NCI-H446 (cell line): ENCODE measurements around the gene ANXA4.
"Not testable (repeated sequence)": the region's sequence is repeated elsewhere in the genome, so short reads cannot be mapped to it uniquely, and the experiment has no call there.

Source experiments
- DNase-seq, 2 experiments: peaks; one replicate each; lab custom pipeline; 2025; lab: John Stamatoyannopoulos, UW

ANXA4 gene

GRCh38 chr2:69807821-69808540, 66.0 kb downstream of the ANXA4 start:
- peak; percentile 61 to 79 for DNase-seq

DNA sequence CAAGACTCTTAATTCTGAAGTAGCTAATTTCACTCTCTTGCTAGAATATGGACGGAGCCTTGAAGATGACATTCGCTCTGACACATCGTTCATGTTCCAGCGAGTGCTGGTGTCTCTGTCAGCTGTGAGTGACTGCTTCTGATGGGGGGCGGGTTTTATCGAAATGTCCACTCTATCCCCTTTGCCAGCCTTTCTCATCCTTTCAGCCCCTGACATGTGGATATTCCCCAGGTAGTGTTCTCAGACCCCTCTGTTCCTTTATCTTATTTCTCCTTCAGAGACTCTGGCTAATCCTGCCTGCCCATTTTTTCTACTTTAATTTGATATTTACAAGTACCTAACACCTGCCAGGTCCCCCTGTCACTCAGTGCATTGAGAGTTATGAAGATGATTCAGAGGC, 68.6 kb downstream of the ANXA4 start:
- DNase-seq = no peak

DNA sequence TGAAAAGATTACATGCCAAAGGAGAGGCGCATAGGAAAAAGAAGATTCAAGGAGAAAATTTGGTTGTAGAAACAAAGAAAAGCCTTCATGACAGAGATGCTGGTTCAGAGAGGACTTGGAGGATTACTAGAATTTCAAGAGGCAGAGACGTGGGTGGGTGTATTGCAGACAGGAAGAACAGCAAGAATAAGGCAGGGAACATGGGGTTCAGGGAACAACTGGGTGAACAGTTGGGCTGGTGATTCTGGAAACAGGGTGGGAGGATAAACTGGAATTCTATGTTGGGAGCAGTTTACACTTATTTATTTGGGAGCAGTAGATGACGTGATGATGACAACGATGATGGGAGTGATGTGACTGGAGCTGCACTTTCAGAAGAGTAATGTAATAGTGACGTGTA, 69.1 kb downstream of the ANXA4 start:
- no peak for DNase-seq

GRCh38 chr2:69811591-69811990, 69.7 kb downstream of the ANXA4 start:
- no peak for DNase-seq

DNA sequence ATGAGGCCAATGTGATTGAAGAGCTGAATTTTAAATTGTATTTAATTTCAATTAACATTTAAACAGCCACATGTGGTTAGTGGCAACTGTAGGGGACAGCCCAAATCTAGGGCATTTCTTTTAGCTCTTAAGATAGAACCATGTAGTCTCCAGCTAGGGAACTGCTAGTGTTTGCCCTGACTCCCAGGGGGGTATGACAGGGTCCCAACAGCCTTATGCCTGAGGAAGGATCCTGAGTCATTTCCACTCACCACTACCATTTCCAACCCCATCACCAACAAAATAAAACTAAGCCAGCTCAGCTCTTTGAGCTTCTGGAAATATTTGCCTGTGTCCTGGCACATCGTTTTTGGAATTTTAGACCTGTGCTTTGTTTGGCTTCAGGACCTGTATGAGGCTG, 73.8 kb downstream of the ANXA4 start:
- no peak for DNase-seq

- DNase-seq = peak; percentile 68 to 88
Measured at GRCh38 chr2:69816923-69817542, 75.1 kb downstream of the ANXA4 start.

GRCh38 chr2:69817729-69818501, 76.0 kb downstream of the ANXA4 start:
- peak; percentile 15 to 38 for DNase-seq

GRCh38 chr2:69827796-69828540, 86.0 kb downstream of the ANXA4 start:
- DNase-seq = no peak

DNA sequence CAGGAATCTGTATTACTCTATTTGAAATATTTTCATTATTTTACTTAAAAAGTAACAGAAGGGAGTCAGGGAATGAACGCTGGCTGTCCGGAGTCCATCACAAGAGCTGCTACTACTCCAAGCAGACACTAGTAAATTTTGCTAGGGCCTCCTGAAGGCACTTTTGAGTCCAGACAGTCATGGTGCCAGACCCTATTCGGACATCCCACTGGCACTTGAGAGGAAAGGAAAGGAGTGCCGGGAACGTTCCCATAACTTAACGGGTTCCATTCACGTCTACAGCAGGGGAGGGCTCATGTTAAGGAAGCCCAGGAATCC, 87.0 kb downstream of the ANXA4 start:
- no peak for DNase-seq

GRCh38 chr2:69829256-69830044, 87.5 kb downstream of the ANXA4 start, which contains the start of gene GMCL1:
Gene GMCL1 (plus strand): TSS chr2:69829660. CDS start chr2:69829893, 233 bp downstream.
- DNase-seq = peak; percentile 89 to 97

- DNase-seq = no peak
Measured at GRCh38 chr2:69830045-69830905, 88.3 kb downstream of the ANXA4 start.

DNA sequence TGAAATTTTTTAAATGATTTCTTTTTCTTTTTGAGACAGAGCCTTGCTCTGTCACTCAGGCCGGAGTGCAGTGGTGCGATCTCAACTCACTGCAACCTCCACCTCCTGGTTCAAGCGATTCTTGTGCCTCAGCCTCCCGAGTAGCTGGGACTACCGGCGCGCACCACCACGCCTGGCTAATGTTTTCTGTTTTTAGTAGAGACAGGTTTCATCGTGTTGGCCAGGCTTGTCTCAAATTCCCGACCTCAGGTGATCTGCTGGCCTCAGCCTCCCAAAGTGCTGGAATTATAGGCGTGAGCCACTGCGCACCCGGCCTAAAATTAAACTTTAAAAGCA, 88.9 kb downstream of the ANXA4 start:
- DNase-seq = not testable (repeated sequence)

GRCh38 chr2:69831354-69831905, 89.5 kb downstream of the ANXA4 start:
- no peak for DNase-seq

- no peak for DNase-seq
Measured at GRCh38 chr2:69833752-69834151, 91.8 kb downstream of the ANXA4 start.

GRCh38 chr2:69835666-69836065, 93.7 kb downstream of the ANXA4 start:
- DNase-seq = no peak

- DNase-seq = no peak
Measured at GRCh38 chr2:69836316-69836715, 94.4 kb downstream of the ANXA4 start.

DNA sequence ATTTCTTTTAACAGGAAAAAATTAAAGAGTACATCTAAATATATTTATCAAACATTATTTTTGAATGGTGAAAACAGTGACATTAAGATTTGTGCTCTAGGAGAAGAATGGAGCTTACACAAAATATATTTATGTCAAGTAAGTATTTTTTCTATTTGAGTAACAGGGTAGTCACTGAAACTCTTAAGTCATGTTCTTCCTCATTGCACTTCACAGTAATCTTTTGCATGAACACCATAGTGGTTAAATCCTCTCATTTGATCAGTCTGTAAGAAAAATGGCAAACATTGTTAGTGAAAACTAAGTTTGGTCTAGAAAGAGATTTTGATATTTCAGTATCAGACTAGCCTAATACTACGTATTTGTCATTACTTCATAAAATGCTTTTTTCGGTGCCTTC, 95.6 kb downstream of the ANXA4 start:
- no peak for DNase-seq

GRCh38 chr2:69843993-69844392, 102.1 kb downstream of the ANXA4 start:
- DNase-seq = no peak

DNA sequence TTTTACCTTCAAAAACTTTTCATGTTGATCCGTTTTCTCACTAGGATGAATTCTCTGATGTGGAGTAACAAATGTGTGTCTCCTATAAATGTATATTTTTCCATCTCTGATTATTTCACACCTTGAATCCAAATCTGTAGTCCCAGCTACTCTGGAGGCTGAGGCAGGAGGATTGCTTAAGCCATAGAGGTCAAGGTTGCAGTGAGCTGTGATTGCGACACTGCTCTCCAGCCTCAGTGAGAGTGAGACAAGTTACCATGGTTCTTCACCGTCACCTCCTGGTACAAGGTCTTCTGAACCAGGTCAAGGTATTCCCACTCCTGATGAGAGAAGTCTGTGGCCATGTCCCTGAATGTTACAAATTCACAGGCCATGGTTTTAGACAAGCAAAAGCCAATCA, 102.6 kb downstream of the ANXA4 start:
- no peak for DNase-seq
